BJ (cell line): ENCODE data around the gene DIABLO. TPM values are rescaled to one million over a fixed set of nuclear protein-coding genes. Genes with fewer than 3 reads are reported as not detected.
"Not testable (repeated sequence)": the region's sequence is repeated elsewhere in the genome, so short reads cannot be mapped to it uniquely, and the experiment has no call there.

ENCODE experiments used
- CTCF ChIA-PET: fragments of 350-600 bp; formaldehyde crosslinking; extraction: SDS; loops from one replicate; lab custom pipeline; 2021; ENCODE audit warnings: antibody characterized with exemption, inconsistent platforms; lab: Yijun Ruan, JAX
- POLR2A ChIA-PET: fragments of 300-600 bp; sonication (Branson Sonifier 250); formaldehyde crosslinking; extraction: SDS; loops from one replicate; lab custom pipeline; 2021; ENCODE audit warnings: antibody characterized with exemption; lab: Charles Lee
- DNase-seq: peaks from one replicate; pipeline ENCODE4 v3.0.0-alpha.2; 2011; ENCODE audit warnings: low read depth
- H3K27me3 ChIP-seq: 2 replicates; pipeline ENCODE4 v1.6.0; 2011; ENCODE audit warnings: low read length; ENCODE audit not compliant: control insufficient read depth, insufficient read depth
- H3K36me3 ChIP-seq: 2 replicates; pipeline ENCODE4 v1.5.1; 2011; ENCODE audit warnings: low read length; ENCODE audit not compliant: control insufficient read depth, insufficient read depth
- H3K4me3 ChIP-seq: 2 replicates; pipeline ENCODE4 v1.5.1; 2011; ENCODE audit warnings: low read depth, mild to moderate bottlenecking, control low read depth, low read length
- CTCF ChIP-seq: IDR thresholded peaks from 2 replicates; pipeline ENCODE4 v1.5.1; 2011; ENCODE audit warnings: low read depth, mild to moderate bottlenecking, control low read depth, inconsistent platforms, low read length, moderate library complexity; ENCODE audit not compliant: insufficient read depth
- polyA plus RNA-seq: library from polyadenylated mRNA; depleted of rRNA; stranded (reverse); fragments of >200 nt; gene quantifications from 2 replicates; pipeline ENCODE4 v1.2.3, GENCODE V29; 2011

The DIABLO gene
- polyA plus RNA-seq, 1 experiment, result 49.1 TPM

GRCh38 chr12:122204167-122205052 is 21.4 kb downstream of the DIABLO start:
- CTCF ChIA-PET, result no interaction called here
- Histone ChIP-seq H3K27me3 (peaks cover 10% of the 10 kb centered on the region), H3K36me3 (peaks cover 14% of the 10 kb centered on the region), H3K4me3 (peak overlapping the region; percentile 52)
- DNase-seq, result no peak
- POLR2A ChIA-PET, result no interaction called here
- no peak for TF ChIP-seq CTCF

DNA sequence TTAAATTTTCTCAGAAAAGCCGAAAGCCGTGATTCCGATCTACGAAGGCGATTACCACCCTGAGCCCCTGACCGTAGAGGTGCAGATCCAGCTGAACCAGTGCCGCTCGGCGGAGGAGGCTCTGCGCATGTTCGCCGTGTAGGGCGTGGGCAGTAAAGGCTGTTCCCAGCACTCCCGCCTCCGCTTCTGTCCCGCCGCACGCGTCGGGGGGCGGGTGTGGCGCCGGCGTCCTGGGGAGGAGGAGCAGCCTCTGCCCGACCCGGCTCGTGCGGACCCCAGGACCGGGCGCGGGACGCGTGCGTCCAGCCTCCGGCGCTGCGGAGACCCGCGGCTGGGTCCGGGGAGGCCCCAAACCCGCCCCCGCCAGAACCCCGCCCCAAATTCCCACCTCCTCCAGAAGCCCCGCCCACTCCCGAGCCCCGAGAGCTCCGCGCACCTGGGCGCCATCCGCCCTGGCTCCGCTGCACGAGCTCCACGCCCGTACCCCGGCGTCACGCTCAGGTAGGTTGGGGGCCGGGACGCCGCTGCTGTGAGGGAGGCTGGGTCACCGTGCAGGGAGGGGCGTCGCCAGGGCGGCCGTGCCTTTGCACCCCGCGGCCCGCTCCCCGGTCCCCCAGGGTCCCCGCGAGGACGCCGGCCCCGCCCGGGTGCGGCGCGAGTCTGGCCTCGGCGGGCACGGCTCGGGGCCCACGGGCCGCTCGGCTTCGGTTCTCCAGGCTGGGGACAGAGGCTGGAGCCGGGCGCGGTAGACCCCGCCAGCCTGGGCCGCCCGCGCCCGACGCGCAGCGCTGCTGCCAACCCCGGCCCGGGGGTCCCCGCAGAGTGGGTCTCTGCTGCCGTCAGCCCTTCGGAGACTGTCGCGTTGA is 22.3 kb downstream of the DIABLO start, which contains the start of gene B3GNT4:
Gene B3GNT4 (plus strand): TSS at position 409 of the 866 bp plus-strand sequence. CDS start 910 bp downstream, outside the sequence.
- ChIA-PET POLR2A (no interaction called here), CTCF (interaction anchor here (0.5 kb wide), 1 partner anchor 881 kb away, joined by 3 read pairs; no protein-coding TSS in a partner anchor)
- Histone ChIP-seq H3K27me3 (peaks cover 10% of the 10 kb centered on the region), H3K36me3 (peaks cover 13% of the 10 kb centered on the region), H3K4me3 (peak within 1 kb of the TSS; percentile 52)
- TF ChIP-seq CTCF, result no peak
- no peak for DNase-seq

DNA sequence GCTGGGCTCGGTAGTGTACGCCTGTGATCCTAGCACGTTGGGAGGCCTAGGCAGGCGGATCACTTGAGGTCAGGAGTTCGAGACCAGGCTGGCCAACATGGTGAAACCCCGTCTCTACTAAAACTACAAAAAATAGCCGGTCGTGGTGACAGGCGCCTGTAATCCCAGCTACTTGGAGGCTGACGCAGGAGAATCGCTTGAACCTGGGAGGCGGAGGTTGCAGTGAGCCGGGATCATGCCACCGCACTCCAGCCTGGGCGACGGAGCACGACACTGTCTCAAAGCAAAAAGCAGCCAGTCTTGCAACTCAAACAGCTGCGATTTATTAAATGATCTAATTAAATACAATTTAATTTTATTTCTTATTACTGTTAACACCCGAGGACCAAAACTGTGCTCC is 23.0 kb downstream of the DIABLO start:
- H3K27me3 ChIP-seq, H3K36me3 ChIP-seq, CTCF ChIA-PET, POLR2A ChIA-PET, DNase-seq: not testable (repeated sequence)
- peak overlapping the region; percentile 52 for H3K4me3 ChIP-seq

DNA sequence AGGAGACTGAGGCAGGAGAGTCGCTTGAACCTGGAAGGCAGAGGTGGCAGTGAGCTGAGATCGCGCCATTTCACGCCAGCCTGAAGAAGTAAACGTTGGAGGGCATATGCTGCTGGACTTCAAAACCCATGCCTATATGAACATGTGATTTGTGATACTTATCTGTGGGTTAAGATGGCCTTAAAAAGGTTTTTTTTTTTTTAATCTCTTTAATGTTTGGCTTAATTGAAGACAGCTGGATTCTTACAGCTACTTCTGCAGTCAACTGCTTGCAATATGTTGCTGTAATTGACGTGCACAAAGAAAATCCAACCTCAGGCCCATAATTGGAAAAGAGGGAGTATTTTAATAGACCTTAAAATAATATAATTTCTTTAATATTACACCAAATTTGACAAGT is 23.8 kb downstream of the DIABLO start:
- POLR2A ChIA-PET, result interaction anchor here (0.6 kb wide), 2 partner anchors 269 to 850 kb away, joined by 3 read pairs; partner anchors contain the start of gene ANAPC5
- no peak overlapping the region for H3K4me3 ChIP-seq
- CTCF ChIA-PET, result interaction anchor here (0.6 to 1.7 kb wide), 3 partner anchors 9 to 407 kb away, joined by 3 to 9 read pairs (median 3); no protein-coding TSS in a partner anchor
- H3K27me3 ChIP-seq, result peaks cover 10% of the 10 kb centered on the region
- peaks cover 3% of the 10 kb centered on the region for H3K36me3 ChIP-seq
- no peak for TF ChIP-seq CTCF
- DNase-seq, result no peak

- peaks cover 10% of the 10 kb centered on the region for H3K27me3 ChIP-seq
- POLR2A ChIA-PET, result interaction anchor here (0.6 kb wide), 1 partner anchor 849 kb away, joined by 3 read pairs; the partner anchor contains the start of gene ANAPC5
- no peak overlapping the region for H3K4me3 ChIP-seq
- DNase-seq, result no peak
- no peaks in the 10 kb centered on the region for H3K36me3 ChIP-seq
- TF ChIP-seq CTCF, result no peak
- CTCF ChIA-PET, result interaction anchor here (0.6 to 1.7 kb wide), 3 partner anchors 8 to 407 kb away, joined by 3 to 9 read pairs (median 3); no protein-coding TSS in a partner anchor
Measured at GRCh38 chr12:122201381-122201780, 24.5 kb downstream of the DIABLO start.
